ENCODE measurements around the gene KRT15.

Gene KRT15

GRCh38 chr17:41476866-41477815, 41.5 kb downstream of the KRT15 start:
- no peak for DNase-seq

- DNase-seq: no peak
These were observed 43.3 kb downstream of the KRT15 start for GRCh38 chr17:41475421-41475820.

DNA sequence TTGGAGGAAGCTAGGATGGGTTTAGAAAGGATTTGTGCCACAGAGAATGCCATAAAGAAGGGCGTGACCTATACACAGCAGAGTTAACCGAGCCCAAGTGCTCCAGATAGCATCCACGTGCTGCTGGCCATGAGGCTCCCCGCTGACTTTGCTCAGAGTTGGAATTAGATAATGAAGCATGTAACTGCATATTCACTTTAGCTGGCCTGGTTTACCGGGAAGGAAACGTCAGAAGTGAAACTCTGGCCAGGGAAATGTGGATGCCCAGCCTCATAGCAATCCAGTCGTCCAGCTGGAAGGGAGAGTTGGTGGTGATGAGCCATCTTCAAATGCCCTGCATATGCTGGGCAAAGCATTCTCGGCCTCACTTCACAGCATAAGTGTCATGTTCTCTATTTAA, 43.8 kb downstream of the KRT15 start:
- no peak for DNase-seq

GRCh38 chr17:41468346-41468745, 50.3 kb downstream of the KRT15 start:
- DNase-seq: no peak

DNA sequence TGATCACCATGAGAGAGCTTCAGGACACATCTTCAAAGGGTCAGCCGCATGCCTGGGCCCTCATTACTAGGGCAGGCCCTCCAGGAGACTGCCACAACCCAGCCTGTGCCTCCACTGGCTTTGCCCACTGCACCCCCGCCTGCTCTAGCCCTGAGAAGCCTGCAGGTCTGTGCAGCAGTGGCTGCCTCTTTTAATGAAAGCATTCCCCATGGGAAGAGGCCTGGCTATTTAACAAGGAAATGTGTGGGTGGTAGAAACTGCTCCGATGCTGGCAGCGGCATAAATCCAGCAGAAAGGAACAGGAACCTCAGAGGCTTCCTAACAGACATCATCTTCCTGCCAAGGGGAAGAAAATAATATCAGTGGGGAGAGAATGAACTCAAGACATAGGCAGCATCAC, 51.1 kb downstream of the KRT15 start:
- DNase-seq: no peak

GRCh38 chr17:41466988-41467387, 51.7 kb downstream of the KRT15 start, which contains the start of gene KRT32:
Gene KRT32, minus strand, starts transcription at chr17:41467386. Its CDS starts 61 bp downstream, at chr17:41467325.
- DNase-seq: no peak

DNA sequence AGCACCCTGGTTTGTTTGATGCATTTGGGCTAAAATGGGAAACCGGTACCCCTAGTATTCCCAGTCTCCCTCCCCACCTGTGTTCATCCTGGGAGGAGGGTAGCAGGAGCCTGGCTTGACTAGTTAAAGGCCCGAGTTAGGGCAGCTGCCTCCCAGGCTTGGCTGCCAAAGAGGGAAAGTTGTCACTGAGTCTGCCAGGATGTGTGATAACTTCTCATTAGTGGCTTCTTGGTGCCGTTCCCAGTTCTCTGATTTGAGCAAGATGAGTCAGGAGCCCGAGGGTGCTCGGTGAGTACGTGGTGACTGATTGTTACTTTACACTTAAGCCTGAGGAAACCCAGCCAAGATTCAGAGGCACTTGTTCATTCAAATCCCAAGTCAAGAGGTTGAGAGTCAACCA, 54.0 kb downstream of the KRT15 start:
- no peak for DNase-seq

DNA sequence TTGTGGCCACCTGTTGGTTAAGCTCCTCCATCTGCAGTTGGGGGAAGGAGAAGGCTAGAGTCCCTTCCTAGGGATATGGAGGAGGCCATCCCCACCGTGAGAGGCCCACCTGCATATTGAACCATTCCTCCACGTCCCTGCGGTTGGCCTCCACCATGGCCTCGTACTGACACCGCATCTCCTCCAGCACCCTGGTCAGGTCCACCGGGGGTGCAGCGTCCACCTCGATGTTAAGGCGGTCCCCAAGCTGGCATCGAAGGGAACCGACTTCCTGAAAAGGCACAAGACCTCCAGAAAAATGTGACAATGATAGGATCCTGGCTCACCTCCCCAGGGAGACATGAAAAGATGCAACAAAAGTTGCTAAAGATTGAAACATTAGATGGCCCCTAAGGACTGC, 54.5 kb downstream of the KRT15 start:
- no peak for DNase-seq

GRCh38 chr17:41463746-41464145, 54.9 kb downstream of the KRT15 start:
- no peak for DNase-seq

Data from CD4-positive, alpha-beta T cell treated with Interferon alpha-2 for 1 hour (primary cell).